HepG2 (cell line): ENCODE data around the gene NAT9. TPM values are rescaled to one million over a fixed set of nuclear protein-coding genes. Genes with fewer than 3 reads are reported as not detected.

Experiments used
- AGO2 ChIP-seq: fragments of 200-400 bp; formaldehyde crosslinking; optimal IDR thresholded peaks from 2 replicates; pipeline ENCODE3; 2017; ENCODE audit warnings: mild to moderate bottlenecking, low read depth, low read length, moderate library complexity
- IRF2 ChIP-seq: IDR thresholded peaks from 2 replicates; pipeline ENCODE4 v1.6.1; 2018; ENCODE audit warnings: missing genetic modification reagents, missing compliant biosample characterization
- NCOA1 ChIP-seq: sonication (generic); formaldehyde crosslinking; IDR thresholded peaks from 2 replicates; pipeline ENCODE4 v1.9.0; 2021; ENCODE audit warnings: missing genetic modification reagents
- NR1H2 ChIP-seq: sonication (generic); formaldehyde crosslinking; IDR thresholded peaks from 2 replicates; pipeline ENCODE4 v1.8.1; 2022; ENCODE audit warnings: low read depth, missing genetic modification reagents, borderline replicate concordance
- ZNF33A ChIP-seq: sonication (generic); formaldehyde crosslinking; IDR thresholded peaks from 2 replicates; pipeline ENCODE4 v1.5.1; 2020; ENCODE audit warnings: missing genetic modification reagents, mild to moderate bottlenecking, moderate library complexity, borderline replicate concordance
- ZNF616 ChIP-seq: sonication (generic); formaldehyde crosslinking; IDR thresholded peaks from 2 replicates; pipeline ENCODE4 v1.5.0; 2020; ENCODE audit warnings: low read depth, mild to moderate bottlenecking, missing genetic modification reagents
- polyA plus RNA-seq, 8 experiments: library from polyadenylated mRNA; depleted of rRNA in 3 of 8; stranded (reverse) in 7 of 8; unstranded in 1 of 8; fragments of >200 nt; fragmentation: Illumina TruSeq in 4 of 8; extraction: Trizol in 4 of 8; gene quantifications; 2 replicates each; pipeline versions ENCODE4 v1.2.1 to v1.2.3, GENCODE V29; 2011 to 2016; ENCODE audit warnings: low read depth in 4 of 8, missing spikeins in 1 of 8, mixed read lengths in 1 of 8; ENCODE audit not compliant: insufficient read depth in 1 of 8
- total RNA-seq, 5 experiments: library from RNA; depleted of rRNA; stranded (reverse); fragments of >200 nt; fragmentation: Illumina TruSeq; extraction: Trizol; gene quantifications; 2 replicates each; pipeline ENCODE4 v1.2.3, GENCODE V29; 2016; ENCODE audit warnings: low read depth in 1 of 5
- TF ChIP-seq, protein P1 (sequence below): sonication (generic); formaldehyde crosslinking; IDR thresholded peaks from 2 replicates; pipeline ENCODE4 v1.4.0; 2020; ENCODE audit warnings: missing genetic modification reagents

Gene NAT9
- total and polyA plus RNA-seq, 2 of the 13 experiments (the other 11 are each of a cell fraction or from before 2014, with no cell fraction given) = 39.7 to 44.2 TPM

DNA sequence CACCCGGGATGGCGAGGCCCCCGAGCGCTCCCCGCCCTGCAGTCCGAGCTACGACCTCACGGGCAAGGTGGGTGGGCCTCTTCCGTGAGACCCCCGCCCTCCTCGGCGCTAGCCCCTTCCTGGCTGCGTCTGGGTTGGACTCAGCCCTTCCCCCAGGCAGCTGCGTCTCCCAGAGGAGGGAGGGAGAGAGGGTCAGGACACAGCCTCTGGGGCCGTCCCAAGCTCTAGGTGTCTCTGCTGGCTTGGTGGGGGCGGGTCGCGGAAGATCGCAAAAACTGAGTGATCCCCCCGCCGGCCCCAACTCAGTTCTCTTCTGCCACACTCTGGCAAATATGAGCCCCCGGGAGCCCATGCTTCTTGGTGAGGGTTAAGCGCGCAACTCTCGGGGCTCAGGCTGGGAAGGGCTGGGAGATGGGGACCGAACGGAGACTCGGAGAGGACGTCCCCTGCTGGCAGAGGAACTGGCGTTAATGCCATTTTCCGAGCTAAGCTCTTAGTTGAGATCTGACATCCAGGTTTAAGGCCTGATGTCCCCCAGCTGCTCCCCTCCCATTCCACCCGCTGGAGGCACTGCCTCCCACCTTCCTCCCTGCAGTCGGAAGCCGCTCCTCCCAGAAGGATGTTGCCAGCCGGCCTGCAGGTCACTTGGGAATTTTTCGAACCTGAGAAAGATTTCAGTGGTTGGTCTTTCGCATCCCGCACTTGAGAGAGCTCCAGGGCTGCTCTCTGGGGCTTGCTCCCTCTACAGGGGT, 38.7 kb downstream of the NAT9 start (continued):
- TF ChIP-seq, protein P1, sequence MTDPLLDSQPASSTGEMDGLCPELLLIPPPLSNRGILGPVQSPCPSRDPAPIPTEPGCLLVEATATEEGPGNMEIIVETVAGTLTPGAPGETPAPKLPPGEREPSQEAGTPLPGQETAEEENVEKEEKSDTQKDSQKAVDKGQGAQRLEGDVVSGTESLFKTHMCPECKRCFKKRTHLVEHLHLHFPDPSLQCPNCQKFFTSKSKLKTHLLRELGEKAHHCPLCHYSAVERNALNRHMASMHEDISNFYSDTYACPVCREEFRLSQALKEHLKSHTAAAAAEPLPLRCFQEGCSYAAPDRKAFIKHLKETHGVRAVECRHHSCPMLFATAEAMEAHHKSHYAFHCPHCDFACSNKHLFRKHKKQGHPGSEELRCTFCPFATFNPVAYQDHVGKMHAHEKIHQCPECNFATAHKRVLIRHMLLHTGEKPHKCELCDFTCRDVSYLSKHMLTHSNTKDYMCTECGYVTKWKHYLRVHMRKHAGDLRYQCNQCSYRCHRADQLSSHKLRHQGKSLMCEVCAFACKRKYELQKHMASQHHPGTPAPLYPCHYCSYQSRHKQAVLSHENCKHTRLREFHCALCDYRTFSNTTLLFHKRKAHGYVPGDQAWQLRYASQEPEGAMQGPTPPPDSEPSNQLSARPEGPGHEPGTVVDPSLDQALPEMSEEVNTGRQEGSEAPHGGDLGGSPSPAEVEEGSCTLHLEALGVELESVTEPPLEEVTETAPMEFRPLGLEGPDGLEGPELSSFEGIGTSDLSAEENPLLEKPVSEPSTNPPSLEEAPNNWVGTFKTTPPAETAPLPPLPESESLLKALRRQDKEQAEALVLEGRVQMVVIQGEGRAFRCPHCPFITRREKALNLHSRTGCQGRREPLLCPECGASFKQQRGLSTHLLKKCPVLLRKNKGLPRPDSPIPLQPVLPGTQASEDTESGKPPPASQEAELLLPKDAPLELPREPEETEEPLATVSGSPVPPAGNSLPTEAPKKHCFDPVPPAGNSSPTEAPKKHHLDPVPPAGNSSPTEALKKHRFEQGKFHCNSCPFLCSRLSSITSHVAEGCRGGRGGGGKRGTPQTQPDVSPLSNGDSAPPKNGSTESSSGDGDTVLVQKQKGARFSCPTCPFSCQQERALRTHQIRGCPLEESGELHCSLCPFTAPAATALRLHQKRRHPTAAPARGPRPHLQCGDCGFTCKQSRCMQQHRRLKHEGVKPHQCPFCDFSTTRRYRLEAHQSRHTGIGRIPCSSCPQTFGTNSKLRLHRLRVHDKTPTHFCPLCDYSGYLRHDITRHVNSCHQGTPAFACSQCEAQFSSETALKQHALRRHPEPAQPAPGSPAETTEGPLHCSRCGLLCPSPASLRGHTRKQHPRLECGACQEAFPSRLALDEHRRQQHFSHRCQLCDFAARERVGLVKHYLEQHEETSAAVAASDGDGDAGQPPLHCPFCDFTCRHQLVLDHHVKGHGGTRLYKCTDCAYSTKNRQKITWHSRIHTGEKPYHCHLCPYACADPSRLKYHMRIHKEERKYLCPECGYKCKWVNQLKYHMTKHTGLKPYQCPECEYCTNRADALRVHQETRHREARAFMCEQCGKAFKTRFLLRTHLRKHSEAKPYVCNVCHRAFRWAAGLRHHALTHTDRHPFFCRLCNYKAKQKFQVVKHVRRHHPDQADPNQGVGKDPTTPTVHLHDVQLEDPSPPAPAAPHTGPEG (CRISPR knock-in tag) = 0 out of 2 replicates have a peak, but pooled peaks have one; percentile 10
- TF ChIP-seq NR1H2 (CRISPR knock-in tag) (no peak), IRF2 (CRISPR knock-in tag) (no peak; the same call in 1 of the 2 replicates), ZNF33A (CRISPR knock-in tag) (no peak), NCOA1 (no peak), ZNF616 (CRISPR knock-in tag) (no peak), AGO2 (peak; percentile 8)
